ENCODE results near the gene BAIAP3.

GRCh38 chr16:1333854-1334700 is 632 bp downstream of the BAIAP3 start:
- TF ChIP-seq CTCF (IDR thresholded peaks at IDR 0.05) = no peak
- no peak for TF ChIP-seq POLR2A (IDR thresholded peaks at IDR 0.05)
